Lower leg skin (tissue), 4 donors: ENCODE data around the gene GIMAP8. TPM values are rescaled to one million over a fixed set of nuclear protein-coding genes. Genes with fewer than 3 reads are reported as not detected.

ENCODE experiments used
- DNase-seq, 2 donors: peaks; one replicate each; pipeline ENCODE4 v3.0.0-alpha.2; 2019; ENCODE audit warnings: low spot score in 2 of 2
- H3K4me3 ChIP-seq: fragments of 200-600 bp; sonication (generic); 2 replicates; pipeline ENCODE4 v1.5.1; 2017; ENCODE audit warnings: mild to moderate bottlenecking, low read depth; ENCODE audit not compliant: poor library complexity, severe bottlenecking
- POLR2A ChIP-seq, 2 donors: fragments of 450-650 bp; IDR thresholded peaks; one replicate each; pipeline ENCODE4 v1.6.1; 2016 to 2017; ENCODE audit warnings: antibody characterized with exemption in 2 of 2, mild to moderate bottlenecking in 1 of 2, moderate library complexity in 1 of 2
- WGBS, 2 donors: methylation state at CpG; one replicate each; pipeline ENCODE4 v1.1.5; 2018; 5-methylcytosine and 5-hydroxymethylcytosine counted together
- intact Hi-C: fragments of 100-400 bp; cut with DNase I; formaldehyde crosslinking; loops from one replicate; pipeline ENCODE4 v1.15.0; 2023; ENCODE audit warnings: low total_unique reads
- total RNA-seq, 4 donors: library from RNA; depleted of rRNA; stranded (reverse); fragments of >200 nt; gene quantifications; one replicate each; pipeline ENCODE4 v1.1.0, GENCODE V29; 2016
- TF ChIP-seq, protein P1 (sequence below), 3 donors: fragments of 450-650 bp; IDR thresholded peaks; one replicate each; pipeline ENCODE4 v1.5.1; 2016; ENCODE audit warnings: antibody characterized with exemption in 3 of 3, mild to moderate bottlenecking in 3 of 3, moderate library complexity in 2 of 3

Gene GIMAP8
- total RNA-seq, 4 donors from 2014 or later = 2.3 to 10.7 (median 3.4) TPM

DNA sequence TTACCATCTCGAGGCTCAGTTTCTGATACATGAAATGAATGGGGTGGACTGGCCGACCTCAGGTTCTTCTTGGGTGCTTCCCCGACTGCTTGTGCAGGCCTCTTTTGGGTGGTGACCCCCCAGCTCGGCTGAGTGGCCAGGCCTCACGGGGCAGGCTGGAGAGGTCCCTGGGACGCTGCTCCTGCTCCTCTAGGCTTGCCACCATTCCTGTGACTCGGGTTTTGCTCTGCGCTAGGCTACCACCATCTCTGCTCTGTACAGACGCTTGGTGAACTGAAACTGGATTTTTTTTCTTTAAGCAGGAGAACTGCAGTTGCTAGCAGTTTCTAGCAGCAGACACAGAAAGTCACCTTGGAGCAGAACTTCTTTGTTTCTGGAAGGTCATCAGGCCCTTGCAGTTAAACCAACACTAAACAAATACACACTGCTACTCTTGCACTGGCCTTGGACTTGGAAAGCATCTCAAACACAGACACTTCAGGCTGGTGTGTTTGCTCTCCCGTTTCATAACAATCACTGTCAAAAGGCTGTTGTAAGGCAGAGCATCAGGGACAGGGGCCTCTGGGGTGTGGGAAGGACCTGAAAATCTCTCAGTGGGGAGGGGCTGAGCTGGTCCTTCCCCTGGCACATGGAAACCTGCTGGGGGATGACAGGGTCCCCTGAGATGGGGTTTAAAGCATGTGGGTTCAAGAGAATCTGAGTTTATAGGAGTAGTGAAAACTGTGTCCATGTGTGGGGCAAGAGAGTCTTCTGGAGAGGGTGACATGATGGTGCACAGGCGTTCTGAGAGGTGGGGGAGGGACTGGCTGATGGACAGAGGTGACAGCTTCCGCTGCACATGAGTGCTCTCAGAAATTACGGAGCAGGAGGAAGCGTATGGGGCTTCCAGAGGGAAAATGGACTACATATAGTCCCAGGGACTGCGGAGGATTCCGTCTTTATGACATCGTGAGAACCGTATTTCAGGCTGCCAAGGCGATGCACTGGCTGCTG, 35.0 kb upstream of the GIMAP8 start:
- WGBS, 2 donors = 89 to 91% methylated on average over 19 of the region's 19 CpGs
- H3K4me3 ChIP-seq = no peak overlapping the region
- no peak for TF ChIP-seq POLR2A (IDR thresholded peaks at IDR 0.05)
- TF ChIP-seq, protein P1, sequence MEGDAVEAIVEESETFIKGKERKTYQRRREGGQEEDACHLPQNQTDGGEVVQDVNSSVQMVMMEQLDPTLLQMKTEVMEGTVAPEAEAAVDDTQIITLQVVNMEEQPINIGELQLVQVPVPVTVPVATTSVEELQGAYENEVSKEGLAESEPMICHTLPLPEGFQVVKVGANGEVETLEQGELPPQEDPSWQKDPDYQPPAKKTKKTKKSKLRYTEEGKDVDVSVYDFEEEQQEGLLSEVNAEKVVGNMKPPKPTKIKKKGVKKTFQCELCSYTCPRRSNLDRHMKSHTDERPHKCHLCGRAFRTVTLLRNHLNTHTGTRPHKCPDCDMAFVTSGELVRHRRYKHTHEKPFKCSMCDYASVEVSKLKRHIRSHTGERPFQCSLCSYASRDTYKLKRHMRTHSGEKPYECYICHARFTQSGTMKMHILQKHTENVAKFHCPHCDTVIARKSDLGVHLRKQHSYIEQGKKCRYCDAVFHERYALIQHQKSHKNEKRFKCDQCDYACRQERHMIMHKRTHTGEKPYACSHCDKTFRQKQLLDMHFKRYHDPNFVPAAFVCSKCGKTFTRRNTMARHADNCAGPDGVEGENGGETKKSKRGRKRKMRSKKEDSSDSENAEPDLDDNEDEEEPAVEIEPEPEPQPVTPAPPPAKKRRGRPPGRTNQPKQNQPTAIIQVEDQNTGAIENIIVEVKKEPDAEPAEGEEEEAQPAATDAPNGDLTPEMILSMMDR (IDR thresholded peaks at IDR 0.05) = no peak
- intact Hi-C loops = no loop called here
- DNase-seq = peak in 1 of 2 donors; percentile 52

DNA sequence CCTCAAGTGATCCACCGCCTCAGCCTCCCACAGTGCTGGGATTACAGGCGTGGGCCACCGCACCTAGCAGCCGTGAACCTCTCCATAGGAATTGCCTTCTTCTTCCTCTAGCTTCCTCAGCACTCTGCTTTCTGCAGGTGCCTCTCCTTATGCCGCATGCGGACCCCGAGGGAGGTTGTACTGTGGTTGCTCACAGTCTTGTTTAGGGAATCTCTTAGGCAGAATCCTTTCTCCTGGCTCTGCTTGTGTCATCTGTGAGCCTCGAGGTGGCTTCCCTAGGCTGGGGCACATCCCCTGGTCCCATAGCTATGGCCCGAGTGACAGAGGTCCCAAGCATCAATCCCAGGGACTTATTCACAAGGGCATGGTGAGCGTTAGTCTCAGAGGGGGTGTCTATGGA, 33.2 kb upstream of the GIMAP8 start:
- H3K4me3 ChIP-seq = no peak overlapping the region
- 92 to 96% methylated on average over 10 of the region's 10 CpGs for WGBS, 2 donors
- peak in 1 of 2 donors; percentile 68 for DNase-seq
- intact Hi-C loops = no loop called here
- no peak for TF ChIP-seq POLR2A (IDR thresholded peaks at IDR 0.05)
- TF ChIP-seq, protein P1 (IDR thresholded peaks at IDR 0.05) = no peak

- 63 to 66% methylated on average over 6 of the region's 6 CpGs for WGBS, 2 donors
- TF ChIP-seq, protein P1 (IDR thresholded peaks at IDR 0.05) = no peak
- no peak for TF ChIP-seq POLR2A (IDR thresholded peaks at IDR 0.05)
- no peak overlapping the region for H3K4me3 ChIP-seq
- DNase-seq = peak in 1 of 2 donors; percentile 3
- intact Hi-C loops = no loop called here
These were observed 32.6 kb upstream of the GIMAP8 start for GRCh38 chr7:150417863-150418262.

DNA sequence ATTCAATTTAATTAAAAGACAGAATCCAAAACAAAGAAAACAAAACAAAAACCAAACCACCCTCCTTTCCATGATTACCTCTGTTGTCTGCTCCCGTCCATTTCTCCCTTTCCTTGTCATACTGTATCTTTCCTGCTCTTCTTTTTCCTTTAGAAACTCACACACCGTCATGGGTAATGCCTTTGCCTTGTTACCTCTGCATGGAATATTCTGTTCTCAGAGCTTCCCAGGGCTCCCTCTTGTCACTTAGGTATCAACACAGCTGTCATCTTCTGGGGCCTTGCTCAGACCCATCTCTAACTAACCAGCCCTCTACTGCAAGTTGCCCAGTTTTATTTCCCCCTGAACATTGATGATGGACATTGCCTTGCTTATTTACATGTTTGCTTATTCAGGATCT, 30.2 kb upstream of the GIMAP8 start:
- H3K4me3 ChIP-seq = no peak overlapping the region
- intact Hi-C loops = no loop called here
- no peak for TF ChIP-seq POLR2A (IDR thresholded peaks at IDR 0.05)
- TF ChIP-seq, protein P1 (IDR thresholded peaks at IDR 0.05) = no peak
- peak in 1 of 2 donors; percentile 5 for DNase-seq
- WGBS, 2 donors = 70 to 75% methylated on average over 2 of the region's 2 CpGs

DNA sequence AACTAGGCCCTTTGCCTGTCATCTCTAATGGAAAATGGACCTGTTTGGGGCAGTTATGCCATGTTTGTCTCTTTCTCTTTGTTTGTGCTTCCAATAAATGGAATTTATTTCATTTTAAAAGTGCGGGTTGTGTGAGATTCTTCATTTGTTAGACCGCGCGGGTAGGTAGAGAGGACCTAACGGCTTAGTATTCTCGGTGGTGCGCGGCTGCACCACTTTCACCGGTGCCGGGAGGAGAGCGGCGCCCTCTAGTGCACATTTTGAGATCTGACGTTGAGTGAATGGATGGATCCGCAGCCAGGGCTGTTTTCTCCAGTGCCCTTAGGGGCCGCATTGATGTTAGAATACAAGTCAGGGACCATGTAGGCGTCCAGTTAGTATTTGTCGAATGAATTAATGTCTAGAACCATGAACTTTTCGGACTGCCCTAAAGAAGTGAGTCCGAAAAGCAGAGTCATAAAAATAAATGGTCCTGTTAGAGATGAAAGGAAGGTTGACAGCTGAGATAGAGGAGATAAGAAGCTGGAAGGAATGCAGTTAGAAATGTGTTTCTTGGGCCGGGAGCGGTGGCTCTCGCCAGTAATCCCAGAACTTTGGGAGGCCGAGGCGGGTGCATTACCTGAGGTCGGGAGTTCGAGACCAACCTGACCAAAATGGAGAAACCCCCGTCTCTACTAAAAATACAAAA, 29.3 kb upstream of the GIMAP8 start:
- intact Hi-C loops = no loop called here
- WGBS, 2 donors = 12 to 14% methylated on average over 27 of the region's 27 CpGs
- DNase-seq = peak; percentile 73 to 96
- TF ChIP-seq, protein P1 (IDR thresholded peaks at IDR 0.05) = no peak
- no peak for TF ChIP-seq POLR2A (IDR thresholded peaks at IDR 0.05)
- H3K4me3 ChIP-seq = no peak overlapping the region
